Left renal cortex interstitium (tissue), 4 donors: Measurements from ENCODE around the gene TMEM17. TPM values are rescaled to one million over a fixed set of nuclear protein-coding genes. Genes with fewer than 3 reads are reported as not detected.
A peak's percentile ranks its signal among the peaks of the same experiment; 100 is the strongest.
"Not testable (repeated sequence)": the region's sequence is repeated elsewhere in the genome, so short reads cannot be mapped to it uniquely, and the experiment has no call there.

Source experiments
- DNase-seq, 4 donors: peaks; one replicate each; pipeline ENCODE4 v3.0.0-alpha.2; 2013; ENCODE audit warnings: low read depth in 4 of 4, low spot score in 2 of 4, missing footprints in 1 of 4
- polyA plus RNA-seq, 4 donors: library from polyadenylated mRNA; unstranded; fragments of 120-200 nt; gene quantifications; one replicate each; pipeline ENCODE4 v1.2.1, GENCODE V29; 2013; ENCODE audit not compliant: insufficient read length in 4 of 4

Gene TMEM17
- polyA plus RNA-seq, result 1 to 10 TPM; 5.6 to 7.1 (median 5.9) TPM

DNA sequence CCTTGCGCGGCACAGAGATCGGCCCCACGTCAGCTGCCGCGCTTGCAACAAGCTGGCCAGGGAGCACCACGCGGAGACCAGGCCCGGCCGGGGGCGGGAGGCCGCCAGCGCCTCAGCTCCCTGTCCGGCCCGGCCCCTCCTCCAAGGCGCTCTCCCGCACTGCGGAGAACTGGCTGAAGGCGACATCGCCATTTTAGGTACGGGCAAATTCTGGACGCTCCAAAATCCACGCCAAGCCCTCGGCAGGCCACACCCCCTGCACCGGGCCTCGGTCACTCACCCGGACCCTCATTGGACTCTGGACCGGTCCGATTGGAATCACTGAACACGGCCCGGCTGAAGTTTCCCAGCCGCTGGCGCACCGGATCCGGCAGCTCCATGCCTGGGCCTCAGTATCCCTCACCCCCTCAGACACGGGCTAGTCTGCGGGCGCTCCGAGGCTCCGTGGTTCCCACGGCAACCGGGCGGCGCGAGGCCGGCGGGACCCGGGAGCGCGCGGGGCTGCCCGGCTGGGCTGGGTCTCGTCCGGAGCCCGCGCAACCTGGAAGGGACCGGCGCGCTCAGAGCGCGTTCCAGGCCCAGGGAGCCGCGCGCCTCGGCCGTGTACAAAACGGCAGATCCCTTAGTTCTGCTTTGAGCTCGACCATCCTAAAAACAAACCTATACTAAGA, at the start of gene TMEM17:
Gene TMEM17 (minus strand): TSS at position 446 of the 671 bp plus-strand sequence. CDS start 66 bp downstream, at position 380.
- peak; percentile 87 to 95 (median 92) for DNase-seq

DNA sequence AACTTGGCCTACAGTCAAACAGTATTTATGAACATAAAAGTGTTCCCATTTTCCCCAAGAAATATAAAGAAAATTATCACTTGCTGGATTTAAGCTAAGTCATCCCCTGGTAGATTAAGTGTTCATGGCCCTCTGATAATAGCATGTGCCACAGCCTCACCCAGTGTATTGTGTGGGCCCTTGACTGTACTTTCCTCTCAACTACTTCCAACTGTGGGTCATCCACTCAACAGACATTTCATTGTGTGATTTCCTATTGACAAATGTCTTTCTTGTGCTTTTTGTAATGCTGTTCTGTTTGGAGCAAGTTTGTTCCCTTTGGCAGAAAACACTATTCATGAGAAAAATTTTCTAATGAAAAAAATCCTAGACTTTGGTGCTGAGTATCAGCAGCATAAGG, 48.4 kb upstream of the TMEM17 start:
- no peak for DNase-seq

- DNase-seq, result no peak
Observed at GRCh38 chr2:62550461-62550860, 44.5 kb upstream of the TMEM17 start.

DNA sequence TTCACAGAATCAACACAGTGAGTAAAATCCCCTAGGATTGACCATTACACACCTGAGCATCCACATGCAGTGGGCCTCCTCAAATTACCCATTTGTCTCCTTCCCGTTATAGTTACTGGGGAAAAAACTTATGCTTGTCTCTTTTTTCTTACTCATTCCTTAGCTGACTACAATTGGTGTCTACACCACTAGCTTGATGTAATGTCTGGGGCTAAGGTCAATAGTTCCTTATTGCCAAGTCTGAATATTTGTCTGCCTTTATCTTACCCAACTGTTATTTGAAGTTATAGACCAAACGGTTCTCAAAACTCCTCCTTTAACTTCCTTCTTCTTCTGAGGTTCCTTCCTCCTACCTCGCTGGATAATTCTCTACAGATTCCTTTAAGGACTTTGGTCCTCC, 41.9 kb upstream of the TMEM17 start:
- no peak for DNase-seq

GRCh38 chr2:62545261-62545660, 39.3 kb upstream of the TMEM17 start:
- no peak for DNase-seq

DNA sequence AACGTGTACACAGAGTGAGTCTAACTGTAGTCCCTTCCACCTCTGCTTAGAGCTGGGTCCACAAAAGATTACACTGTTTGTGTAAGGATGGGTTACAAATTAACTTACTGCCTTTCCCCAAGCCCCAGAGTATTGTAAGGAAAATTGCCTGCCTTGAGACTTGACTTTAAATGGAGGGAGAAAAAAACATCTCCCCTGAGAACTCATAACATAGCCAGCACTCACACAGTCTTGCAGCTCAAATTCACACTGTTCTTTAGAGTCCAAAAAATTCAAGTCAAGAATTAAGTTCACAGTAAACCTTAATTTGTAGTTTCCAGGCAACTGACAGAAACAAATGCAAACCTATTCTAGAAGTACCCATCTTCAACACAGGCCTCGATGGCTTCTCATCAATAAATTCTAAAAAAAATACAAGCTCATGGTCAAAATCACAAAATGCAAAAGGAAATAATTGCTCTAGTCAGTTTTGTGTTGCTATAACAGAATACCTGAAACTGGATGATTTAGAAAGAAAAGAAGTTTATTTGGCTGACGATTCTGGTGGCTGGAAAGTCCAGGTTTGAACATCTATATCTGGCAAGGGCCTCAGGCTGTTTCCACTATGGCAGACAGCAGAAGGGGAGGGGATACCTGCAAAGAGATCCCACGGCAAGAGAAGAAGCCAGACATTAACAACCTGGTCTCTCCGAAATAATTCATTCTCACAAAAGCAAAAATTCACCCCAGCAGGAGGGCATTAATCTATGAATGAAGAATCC, 34.6 kb upstream of the TMEM17 start:
- peak in 1 of 4 donors; percentile 10 for DNase-seq

DNA sequence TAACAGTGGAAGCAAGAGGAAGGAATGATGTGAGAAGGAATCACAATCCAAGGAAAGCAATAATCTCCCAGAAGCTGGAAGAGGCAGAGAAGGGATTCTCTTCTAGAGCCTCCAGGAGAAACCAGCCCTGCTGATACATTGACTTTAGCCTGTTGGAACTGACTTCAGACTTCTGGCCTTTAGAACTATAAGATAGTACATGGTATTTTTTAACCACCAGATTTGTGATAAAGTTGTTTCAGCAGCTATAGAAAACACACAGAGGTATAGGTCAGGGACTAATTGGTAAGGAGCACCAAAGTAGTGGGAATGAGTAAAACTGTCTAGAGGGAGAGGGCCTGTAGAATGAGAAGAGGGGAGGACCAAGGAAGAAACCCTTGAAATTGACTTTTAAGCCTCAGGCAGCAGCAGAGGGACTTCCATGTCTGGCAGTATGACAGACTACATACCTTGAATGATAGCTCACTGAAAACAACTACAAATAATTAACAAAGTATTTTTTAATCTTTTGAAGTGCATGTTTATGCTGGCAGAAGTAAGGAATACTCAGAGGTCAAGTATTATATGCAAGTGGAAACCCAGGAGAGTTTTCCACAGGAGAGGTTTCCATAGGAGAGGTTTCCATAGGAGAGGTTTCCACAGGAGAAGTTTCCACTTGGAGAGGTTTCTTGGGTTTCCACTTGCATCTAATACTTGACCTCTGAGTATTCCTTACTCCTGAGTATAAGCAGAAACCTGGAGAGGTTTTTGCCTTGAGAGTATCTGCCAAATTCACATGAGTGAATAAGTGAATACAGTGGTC, 33.8 kb upstream of the TMEM17 start:
- no peak for DNase-seq

GRCh38 chr2:62538756-62539155, 32.8 kb upstream of the TMEM17 start:
- no peak for DNase-seq

GRCh38 chr2:62537814-62538213, 31.8 kb upstream of the TMEM17 start:
- DNase-seq, result no peak

GRCh38 chr2:62536873-62537547, 31.0 kb upstream of the TMEM17 start:
- DNase-seq, result no peak

GRCh38 chr2:62535521-62535920, 29.5 kb upstream of the TMEM17 start:
- DNase-seq, result not testable (repeated sequence)

- DNase-seq, result no peak
Observed at GRCh38 chr2:62531594-62531993, 25.6 kb upstream of the TMEM17 start.

- no peak for DNase-seq
Observed at GRCh38 chr2:62529758-62530157, 23.8 kb upstream of the TMEM17 start.

GRCh38 chr2:62527478-62528210, 21.6 kb upstream of the TMEM17 start:
- no peak for DNase-seq

- DNase-seq, result no peak
Observed at GRCh38 chr2:62526531-62527381, 20.8 kb upstream of the TMEM17 start.

GRCh38 chr2:62525549-62526269, 19.7 kb upstream of the TMEM17 start:
- no peak for DNase-seq

DNA sequence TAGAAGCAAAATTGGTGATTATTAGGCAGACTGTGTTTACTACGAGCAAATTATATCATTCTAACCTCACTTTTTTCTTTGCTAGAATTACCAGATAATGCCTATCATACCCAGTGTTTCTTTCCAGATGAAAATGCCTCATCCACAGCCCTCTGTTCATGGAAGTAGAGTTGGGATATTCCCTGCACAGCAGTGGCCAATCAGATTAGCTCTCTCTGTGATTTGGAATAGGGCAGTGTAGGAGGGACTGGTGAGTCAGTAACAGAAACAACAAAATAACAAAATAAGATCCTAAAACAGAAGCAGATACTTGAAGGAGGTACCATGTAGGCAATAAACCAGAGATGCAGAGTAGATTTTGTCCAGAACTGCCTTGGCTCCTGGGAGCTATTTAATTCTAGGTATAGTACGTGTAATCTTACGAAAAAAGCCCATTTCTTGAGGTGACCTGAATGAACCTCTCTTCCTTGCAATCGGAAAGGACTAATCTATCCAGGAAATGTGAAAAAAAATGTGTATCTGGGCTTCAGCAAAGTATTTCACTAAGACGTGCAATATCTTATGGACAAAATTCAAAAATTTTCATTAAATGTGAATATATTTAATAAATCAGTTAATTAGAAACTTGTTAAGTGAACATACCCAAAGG, 18.4 kb upstream of the TMEM17 start:
- DNase-seq, result no peak

- DNase-seq, result not testable (repeated sequence)
Observed at GRCh38 chr2:62521061-62521460, 15.1 kb upstream of the TMEM17 start.
